T follicular helper cell (primary cell): ENCODE measurements around the gene DAAM1.

Experiments
- DNase-seq: peaks from one replicate; pipeline ENCODE4 v3.0.0-alpha.2; 2020; ENCODE audit warnings: low read depth

Gene DAAM1

DNA sequence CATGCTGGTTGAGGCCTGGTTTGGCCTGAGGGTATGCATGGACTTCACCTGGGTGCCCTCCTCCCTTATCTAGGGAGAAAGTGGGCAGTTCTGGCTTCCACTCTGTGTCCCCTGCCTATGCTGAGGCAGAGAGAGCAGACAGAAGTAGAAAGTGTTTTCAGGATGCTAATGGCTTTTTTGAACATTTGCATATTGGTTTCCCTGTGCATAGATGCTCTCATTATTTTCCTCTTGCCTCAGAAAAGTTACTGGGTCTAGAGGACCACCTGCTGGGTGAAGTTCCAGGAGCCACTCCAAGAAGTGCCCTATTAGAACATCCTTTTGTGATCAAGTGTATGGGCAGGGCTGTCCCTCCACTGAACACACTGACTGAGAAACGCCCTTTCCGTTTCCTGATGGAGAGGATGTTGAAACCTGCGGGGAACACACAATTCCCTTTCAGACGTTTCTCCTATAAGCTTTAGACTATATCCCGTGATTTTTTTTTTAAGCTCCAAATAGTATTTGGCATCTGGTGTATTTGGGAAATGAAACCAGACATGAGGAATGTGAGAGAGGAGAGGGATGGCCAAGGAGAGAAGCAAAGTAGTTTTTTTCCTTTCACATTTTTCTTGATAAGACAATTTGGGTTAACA, 66.6 kb downstream of the DAAM1 start:
- DNase-seq = no peak

DNA sequence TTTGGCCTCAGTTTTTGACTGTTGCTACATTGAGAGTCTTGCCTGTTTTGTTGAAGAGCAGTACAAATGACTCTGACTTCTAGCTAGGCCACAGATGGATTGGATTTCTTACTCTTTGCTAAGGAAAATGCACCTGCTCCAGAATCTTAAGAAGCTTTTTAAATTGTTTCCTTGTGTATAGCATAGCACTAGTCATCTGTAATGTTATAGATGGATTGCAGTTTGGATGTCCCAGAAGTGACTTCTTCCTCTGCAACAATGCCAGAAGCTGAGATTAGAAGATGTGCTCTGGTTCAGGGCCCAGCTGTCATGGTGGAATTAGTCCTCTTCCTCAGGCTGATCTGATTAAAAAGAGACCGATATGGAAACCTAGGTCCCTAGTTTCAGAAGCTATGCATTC, 67.9 kb downstream of the DAAM1 start:
- no peak for DNase-seq

DNA sequence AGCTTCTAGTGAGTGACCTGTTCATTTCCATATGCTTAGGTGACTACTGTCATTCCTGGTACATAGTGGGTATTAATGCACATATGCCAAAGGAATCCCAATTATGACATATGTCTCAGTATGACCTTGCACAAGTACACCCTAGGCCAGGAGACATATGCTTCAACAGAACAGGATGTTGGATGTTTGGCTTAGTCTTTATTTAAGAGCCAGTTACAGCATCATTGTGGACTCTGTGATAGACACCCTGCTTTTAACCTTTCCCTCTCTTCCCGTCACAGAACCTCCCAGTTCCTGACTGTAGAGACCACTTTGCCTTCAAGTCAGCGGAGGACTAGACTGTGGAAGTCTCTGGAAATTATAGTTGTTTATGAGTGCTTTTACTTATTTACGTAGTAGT, 72.9 kb downstream of the DAAM1 start:
- DNase-seq = no peak

DNA sequence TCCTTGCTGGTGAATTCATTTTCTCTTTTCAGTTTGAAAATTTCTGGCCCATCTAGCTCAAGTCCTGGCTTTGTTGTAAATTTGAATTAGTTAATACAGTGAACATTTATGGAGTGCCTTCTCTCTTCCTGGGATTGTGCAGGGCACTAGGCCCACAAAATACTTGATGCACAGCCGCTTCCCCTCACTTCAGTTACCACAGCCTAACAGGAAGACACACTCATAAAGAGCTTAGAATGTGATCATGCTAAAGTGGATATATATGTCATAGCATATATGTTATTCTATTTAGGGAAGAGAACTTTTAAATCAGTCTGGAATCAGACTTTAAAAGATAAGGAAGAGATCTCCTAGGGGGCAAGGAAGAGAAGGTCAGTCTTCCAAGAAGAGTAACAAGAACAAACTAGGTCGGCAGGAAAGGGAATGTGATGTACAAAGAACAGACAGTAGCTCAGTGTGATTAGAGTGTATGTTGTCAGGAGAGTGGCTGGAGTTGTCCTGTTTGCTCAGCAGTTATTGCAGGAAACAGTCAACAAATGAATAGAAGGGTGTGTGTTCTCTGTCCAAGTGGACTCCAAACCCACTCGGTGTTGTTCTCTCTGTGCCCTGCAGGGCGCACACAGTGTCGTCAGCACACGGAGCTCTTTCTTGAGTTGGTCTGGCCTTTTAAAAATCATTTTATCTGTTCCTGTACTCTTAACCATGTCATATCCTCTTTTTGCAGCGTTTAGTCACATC, 74.4 kb downstream of the DAAM1 start:
- no peak for DNase-seq

DNA sequence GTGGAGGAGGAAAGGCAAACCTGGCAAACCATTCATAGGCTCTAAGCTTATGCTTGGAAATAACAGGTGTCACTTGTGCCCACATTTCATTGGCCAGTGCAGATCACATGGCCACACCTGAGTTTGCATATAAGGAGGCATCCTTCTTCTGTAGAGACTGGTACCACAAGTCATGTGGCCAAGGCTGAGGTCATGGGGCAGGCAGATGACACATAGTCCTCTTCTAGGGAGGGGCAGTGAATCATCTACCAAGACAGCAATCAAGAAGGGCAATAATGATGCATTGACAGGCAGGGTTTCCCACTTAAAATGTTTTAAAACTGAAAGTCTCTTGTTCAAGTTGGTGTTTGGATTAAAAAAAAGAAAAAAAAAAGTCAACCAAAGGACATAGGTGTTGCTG, 77.3 kb downstream of the DAAM1 start:
- DNase-seq = no peak

DNA sequence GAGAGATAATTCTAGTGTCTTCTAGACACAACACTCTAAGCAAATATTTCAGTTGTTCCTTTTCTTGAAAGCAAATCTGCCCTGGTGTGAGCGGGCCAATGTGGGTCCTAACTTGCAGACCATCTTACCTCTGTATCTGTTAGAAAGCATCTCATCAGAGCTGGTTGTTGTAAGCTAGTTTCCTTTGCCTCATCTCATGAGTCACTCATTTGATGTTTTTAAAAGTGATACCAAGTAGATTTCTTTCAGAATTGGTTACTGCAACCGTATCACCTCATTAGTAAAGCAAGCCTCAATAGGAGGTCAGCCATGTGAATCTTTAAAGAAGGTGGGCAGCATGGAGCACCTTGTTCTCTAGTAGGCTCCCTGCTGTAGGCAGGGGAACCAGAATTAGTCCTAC, 78.6 kb downstream of the DAAM1 start:
- no peak for DNase-seq

DNA sequence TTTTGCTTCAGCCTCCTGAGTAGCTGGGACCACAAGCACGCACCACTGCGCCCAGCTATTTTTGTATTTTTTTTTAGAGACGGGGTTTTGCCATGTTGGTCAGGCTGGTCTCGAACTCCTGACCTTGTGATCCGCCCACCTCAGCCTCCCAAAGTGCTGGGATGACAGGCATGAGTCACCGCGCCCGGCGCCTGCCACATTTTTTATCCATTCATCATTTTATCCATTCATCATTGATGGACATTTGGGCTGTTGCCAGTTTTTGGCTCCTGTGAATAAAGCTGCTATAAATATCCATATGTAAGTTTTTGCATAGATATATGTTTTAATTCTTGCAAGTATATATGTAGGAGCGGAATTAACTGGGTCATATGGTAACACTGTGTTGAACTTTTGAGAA, 79.5 kb downstream of the DAAM1 start:
- no peak for DNase-seq

DNA sequence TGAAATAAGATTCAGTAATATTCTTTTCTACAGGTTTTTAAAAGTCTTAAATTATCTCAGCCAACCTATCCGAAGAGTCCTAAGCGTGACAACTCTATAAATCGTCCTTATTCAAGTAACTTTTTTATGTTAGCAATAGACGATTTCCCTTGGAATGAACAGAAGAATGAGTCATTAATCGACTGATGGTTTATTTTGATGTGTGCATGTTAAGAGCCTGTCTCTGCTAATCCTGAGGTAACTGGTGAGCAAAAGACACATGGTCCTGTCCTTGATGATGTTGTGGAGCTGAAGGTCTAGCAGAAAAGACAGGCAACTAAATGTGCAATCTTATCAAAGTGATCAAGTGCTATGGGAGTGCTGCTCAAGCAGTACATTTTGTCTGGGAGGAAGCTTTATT, 80.4 kb downstream of the DAAM1 start:
- DNase-seq = no peak

DNA sequence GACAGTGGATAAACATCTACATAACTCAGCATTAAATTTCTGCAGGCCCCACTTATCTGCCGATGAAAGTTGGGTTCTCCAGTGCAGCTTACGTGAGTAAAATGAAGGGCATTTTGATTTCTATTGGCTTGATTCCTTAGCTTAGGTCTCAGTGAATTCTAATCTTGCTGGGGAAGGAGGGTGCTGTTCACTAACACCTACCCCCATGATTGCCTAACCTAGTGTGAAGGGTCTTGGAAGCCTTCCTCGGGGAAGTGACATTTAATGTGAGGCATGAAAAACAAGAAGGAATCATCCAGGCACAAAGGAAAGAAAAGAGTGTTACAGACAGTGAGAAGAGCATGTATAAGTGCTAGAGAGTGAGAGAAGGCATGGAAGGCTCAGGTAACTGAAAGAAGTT, 81.0 kb downstream of the DAAM1 start:
- DNase-seq = no peak

DNA sequence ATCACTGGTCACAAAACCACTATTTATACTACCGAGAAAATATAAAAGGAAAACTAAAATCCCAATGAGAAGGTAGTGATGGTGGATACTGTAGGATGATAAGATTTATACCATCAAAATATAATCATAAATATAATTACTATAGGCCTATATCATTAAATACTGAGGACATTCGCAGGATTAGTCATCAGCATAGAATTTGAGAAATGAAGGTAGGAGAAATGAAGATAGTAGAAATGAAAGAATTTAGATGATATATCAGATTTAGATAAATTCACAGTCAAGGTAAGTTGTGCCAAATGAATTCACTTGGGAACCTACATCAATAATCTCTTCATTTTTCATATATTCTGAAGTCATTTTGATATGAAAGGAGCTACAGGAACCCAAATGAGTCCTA, 82.8 kb downstream of the DAAM1 start:
- DNase-seq = no peak

DNA sequence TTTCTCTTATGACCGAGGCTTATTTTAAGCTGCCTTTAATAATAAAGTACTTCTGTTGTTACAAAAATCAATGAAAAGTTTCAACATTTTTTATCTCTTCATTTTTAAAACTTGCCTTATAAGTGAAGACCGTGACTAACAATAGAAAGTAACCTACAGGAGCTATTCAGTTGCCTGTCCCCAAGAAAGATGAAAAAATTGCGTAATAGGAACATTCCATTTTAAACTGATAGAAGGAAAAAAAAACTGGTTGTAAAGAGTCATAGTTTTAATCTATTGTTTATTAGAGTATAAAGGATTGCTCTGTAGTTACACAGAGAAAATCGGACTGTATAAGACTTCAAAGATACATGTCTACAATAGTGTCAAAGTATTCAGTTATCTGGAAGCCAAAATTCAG, 83.3 kb downstream of the DAAM1 start:
- DNase-seq = no peak

DNA sequence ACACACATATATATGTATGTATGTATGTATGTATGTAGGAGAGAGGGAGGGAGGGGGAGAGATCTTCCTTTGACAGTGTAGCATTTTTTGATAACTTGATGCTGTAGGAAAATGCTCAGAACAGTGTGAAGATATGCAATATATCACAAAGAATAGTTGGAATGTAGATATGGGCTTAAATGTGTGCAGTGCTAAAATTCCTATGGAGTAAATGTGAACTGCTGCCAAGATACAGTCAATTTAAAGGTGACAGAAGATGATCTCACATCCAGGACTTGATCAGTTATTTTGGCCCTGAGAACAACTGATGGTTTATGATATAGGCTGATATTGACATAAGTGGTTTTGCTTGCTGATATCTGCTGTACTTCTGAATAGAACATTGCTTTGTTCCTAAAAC, 84.2 kb downstream of the DAAM1 start:
- DNase-seq = no peak

DNA sequence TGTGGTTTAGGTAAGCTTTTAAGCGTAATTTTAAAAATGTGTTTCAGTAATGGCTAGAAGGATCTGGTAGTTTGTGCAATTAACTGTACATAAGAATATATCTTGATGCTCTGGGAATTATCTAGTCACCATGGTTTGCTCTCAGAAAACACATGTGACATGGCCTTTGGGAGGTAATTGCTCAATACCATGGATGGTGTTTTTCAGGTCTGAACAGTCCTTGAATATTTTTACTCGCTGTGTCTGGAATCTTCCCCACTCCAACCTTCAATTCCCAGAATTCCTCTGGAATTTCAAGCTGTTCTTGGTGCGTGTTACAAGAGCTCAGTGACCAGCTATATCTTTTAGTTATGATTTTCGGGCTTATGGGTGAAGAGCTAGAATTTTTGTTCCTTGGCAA, 85.3 kb downstream of the DAAM1 start:
- DNase-seq = no peak

DNA sequence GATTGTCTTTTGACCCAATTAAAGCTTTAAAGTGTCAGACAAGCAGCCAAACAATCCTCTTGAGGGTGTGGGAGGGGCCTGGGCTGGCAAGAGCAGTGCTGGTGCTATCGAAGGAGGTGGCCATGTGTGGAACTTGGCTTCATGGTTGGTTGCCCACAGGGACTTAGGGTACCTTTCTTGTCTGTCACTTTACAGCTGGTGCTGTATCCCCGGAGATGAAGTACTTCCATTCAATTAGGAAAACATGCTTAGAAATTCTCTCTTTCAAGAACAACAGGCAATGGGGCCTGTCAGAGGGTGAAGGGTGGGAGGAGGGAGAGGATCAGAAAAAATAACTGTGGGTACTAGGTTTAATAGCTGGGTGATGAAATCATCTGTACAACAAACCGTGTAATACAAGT, 86.5 kb downstream of the DAAM1 start:
- no peak for DNase-seq

DNA sequence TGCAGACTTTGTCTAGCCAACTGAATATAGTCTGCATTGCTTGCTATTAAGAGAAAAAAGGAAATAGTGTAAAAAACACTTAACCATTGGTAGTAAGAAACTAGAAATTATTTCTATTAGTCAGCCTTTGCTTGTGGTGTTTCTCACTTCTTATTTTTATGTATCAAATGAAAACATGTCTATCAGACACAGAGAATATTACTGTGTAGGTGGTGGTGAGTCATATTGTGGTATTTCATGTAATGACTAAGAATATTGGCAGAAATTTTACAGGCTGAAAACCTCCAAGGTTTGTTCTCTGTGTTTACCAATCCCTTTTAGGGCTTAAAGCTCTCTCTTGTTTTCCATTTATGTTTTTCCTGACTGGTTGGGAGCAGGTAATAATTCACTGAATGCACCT, 87.2 kb downstream of the DAAM1 start:
- no peak for DNase-seq

DNA sequence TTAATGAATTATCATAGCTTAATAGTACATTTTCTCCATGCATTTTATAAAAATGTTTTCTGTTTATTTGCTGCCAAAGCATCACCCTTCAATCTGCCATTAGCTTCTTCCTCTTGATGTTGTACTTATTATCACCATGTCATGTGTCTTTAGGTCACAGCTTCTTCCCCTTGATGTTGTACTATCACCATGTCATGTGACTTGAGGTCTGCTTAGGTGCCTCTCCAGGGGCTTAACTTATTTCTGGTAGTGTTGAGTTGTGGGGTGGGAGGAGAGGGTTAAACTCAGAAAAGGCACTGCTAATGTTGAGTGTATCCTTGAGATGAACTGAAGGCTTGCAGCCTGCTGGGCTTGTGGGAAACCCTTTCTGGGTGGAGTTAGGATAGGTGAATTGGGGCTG, 87.8 kb downstream of the DAAM1 start:
- DNase-seq = no peak

DNA sequence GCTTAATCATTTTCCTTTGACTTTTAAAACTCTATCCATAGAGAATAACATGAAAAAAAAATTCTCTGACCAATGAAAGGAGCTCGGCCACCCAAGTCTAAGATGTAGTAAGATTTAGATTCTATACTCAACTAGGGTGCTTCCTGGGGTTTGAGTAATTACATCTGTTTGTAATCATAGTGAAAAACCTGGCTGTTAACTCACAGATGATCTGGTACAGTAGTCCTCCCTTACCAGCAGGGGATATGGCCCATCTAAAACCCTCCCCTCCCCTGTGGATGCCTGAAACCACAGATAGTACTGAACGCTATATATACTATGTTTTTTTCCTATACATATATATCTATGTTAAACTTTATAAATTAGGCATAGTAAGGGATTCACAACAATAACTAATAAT, 89.2 kb downstream of the DAAM1 start:
- no peak for DNase-seq

DNA sequence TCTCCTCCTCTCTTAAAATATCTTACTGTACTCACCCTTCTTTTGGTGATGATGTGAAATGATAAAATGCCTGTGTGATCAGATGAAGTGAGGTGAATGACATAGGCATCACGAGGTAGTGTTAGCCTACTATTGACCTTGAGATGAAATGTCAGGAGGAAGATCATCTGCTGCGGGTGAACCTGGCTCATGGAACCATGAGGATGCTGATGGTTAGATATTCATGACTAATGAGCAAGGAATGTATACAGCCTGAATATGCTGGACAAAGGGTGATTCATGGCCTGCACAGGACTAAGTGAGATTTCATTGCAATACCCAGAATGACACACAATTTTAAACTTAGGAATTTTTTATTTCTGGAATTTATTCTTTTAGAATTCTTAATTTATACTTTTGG, 89.6 kb downstream of the DAAM1 start:
- DNase-seq = no peak

DNA sequence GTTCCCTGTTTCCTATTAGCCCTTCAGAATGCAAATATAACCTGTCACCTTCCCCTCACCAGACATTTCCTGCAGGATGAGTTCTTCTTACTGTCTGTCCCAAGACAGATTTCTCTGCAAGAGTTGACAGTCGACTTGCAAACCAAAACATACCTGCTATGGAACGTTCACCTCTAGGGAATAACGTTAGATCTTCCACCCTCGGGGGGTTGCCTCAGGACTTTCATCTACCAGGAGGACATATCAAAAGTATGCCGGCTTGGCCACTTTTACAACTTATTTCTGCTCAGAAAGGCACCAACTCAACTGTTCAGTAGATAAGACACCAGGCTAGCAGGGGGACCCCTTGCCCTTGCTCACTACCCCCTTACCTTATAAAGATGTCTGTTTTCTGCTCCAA, 92.5 kb downstream of the DAAM1 start:
- no peak for DNase-seq

DNA sequence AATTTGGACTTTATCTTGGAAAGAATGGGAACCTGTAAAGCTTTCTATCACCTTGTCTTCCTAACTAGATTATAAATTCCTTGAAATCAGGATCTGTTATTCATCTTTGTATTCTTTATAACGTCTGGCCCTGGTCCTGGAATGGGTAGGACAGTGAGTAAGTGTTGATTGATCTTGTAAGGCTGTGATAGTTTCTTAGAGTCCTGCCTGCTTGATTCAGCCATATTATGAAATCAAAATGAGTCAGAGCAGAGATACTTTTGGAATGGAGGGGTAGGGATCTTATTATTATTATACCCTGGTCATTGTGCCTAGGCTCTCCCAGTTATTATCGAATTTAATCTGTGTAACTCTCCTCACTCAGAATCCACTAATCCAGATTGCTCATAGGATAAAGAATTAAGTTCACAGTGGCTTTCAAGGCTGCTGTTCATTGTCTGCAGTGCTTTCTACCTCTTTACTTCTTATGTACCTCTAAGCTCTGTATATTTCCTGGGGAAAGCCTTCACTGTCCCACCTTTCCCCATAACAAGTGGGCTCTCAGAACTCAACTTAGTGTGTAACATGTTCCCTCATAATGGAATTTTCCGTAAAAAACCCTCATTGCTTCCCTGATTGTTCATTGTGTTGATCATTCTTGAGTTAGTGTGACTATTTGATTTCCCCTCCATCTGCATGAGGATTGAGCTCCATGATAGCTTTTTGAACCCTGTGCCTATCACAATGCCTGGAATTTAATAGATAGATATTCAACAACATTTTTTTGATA, 93.3 kb downstream of the DAAM1 start:
- DNase-seq = no peak

DNA sequence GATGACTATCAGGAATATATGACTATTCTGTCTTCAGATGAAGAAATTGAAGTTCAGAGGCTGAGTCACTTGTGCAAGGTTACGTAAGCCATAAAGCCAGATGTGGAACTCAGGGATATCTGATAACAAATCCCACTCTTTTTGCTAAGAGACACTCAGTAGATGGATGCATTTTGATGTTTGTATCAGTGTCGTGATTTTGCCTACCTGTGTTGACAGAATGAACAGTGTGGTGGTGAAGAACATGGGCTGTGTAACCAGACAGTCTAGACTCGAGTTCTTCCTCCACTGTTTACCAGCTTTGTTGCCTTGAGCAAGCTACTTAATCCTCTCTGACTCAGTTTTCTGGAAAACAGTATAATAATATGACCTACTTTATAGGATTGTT, 93.9 kb downstream of the DAAM1 start:
- no peak for DNase-seq

DNA sequence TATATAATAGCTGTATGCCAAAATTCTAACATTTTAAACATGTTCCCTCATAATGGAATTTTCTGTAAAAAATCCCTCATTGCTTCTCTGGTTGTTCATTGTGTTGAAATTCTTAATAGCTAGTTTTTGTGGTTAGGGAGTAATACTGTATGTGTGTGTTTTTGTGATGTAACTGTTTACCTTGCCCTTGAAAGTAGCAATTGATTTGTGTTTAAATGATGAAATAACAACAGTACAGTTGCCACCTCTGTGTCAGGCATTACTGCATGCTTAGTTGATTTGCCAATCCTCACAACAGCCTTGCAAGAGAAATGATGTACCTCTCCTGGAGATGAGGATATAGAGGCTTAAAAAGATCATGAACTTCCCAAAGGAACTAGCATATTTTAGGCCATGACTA, 94.9 kb downstream of the DAAM1 start:
- DNase-seq = no peak

DNA sequence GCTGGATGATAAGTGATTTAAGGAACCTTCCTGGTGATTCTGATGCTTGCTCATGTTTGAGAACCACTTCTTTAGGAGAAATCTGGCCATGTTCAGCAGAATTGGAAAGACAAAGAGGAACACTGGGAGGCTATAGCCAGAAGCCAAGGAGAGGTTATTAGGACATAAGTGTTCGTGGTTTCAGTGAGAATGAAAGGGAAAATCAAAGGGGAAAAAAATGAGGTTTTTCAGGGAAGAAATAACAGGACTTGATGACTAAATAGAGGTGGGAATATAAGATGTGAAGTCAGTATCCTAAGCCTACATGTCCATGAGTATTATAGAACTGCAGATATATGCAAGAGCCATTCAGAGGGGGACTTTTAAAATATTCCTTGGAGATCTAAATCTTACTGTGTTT, 95.6 kb downstream of the DAAM1 start:
- DNase-seq = no peak
